K562 (cell line): Measurements from ENCODE around the gene RBBP8. TPM values are rescaled to one million over a fixed set of nuclear protein-coding genes. Genes with fewer than 3 reads are reported as not detected.

Experiments
- ATAC-seq: fragments of 200-7000 bp; cut with Tn5 transposase; 3 replicates; pipeline ENCODE4 v1.9.1; 2020; ENCODE audit warnings: moderate library complexity
- BruUV-seq: library from RNA; stranded (reverse); fragments of 400-500 nt; replicated peaks from 2 replicates; lab custom pipeline; 2021; lab: Mats Ljungman, UMichigan
- CTCF ChIA-PET: fragments of 300-600 bp; formaldehyde crosslinking; extraction: SDS; loops from one replicate; lab custom pipeline; 2021; ENCODE audit warnings: low intra/inter-chr PET ratio; lab: Yijun Ruan, JAX
- POLR2A ChIA-PET: fragments of 300-600, 350-650 bp; sonication (Branson Sonifier 250); formaldehyde crosslinking; extraction: SDS; loops from one replicate; lab custom pipeline; 2021; ENCODE audit warnings: antibody characterized with exemption, inconsistent platforms; lab: Yijun Ruan, JAX
- DNase-seq, 4 experiments: peaks; one replicate each; pipeline versions ENCODE4 v3.0.0 to v3.0.0-alpha.2; 2011 to 2018; ENCODE audit warnings: low spot score in 3 of 4, mixed read lengths in 3 of 4; ENCODE audit errors: extremely low read depth in 1 of 4
- FAIRE-seq: peaks from 2 replicates; lab custom pipeline; 2011; peaks lifted over from hg19 to GRCh38; lab: Jason Lieb, UNC
- H2AFZ ChIP-seq: 2 replicates; pipeline ENCODE4 v1.6.0; 2011; ENCODE audit warnings: low read depth, low read length, control low read depth, inconsistent platforms
- H3K27ac ChIP-seq: fragments of 200-600 bp; 3 replicates; pipeline ENCODE4 v1.8.0; 2011; ENCODE audit warnings: low read depth, mild to moderate bottlenecking, control low read depth, inconsistent platforms, low read length, moderate library complexity, mixed read lengths; ENCODE audit errors: extremely low read depth
- H3K27me3 ChIP-seq, 2 experiments: fragments of 300-600 bp in 1 of 2; 2 replicates in 1 of 2; 3 replicates in 1 of 2; pipeline versions ENCODE4 v1.6.0 to v1.8.0; 2011; ENCODE audit warnings: inconsistent platforms in 2 of 2, low read length in 2 of 2, mild to moderate bottlenecking in 1 of 2, mixed read lengths in 1 of 2, moderate library complexity in 1 of 2; ENCODE audit not compliant: control insufficient read depth in 2 of 2, insufficient read depth in 2 of 2
- H3K36me3 ChIP-seq: fragments of 300-600 bp; 3 replicates; pipeline ENCODE4 v1.8.0; 2011; ENCODE audit warnings: mild to moderate bottlenecking, low read length, inconsistent platforms; ENCODE audit not compliant: control insufficient read depth, insufficient read depth
- H3K4me1 ChIP-seq, 2 experiments: fragments of 200-600 bp in 1 of 2; replicated peaks in 1 of 2; 2 replicates in 1 of 2; 3 replicates in 1 of 2; pipeline versions ENCODE4 v1.5.1 to v1.8.0; 2011; ENCODE audit warnings: inconsistent platforms in 2 of 2, low read length in 2 of 2, mild to moderate bottlenecking in 1 of 2, mixed read lengths in 1 of 2, moderate library complexity in 1 of 2; ENCODE audit not compliant: control insufficient read depth in 2 of 2, insufficient read depth in 2 of 2
- H3K4me2 ChIP-seq: 2 replicates; pipeline ENCODE4 v1.6.1; 2011; ENCODE audit warnings: low read length, control low read depth, inconsistent platforms, mixed read lengths; ENCODE audit not compliant: insufficient read depth
- H3K4me3 ChIP-seq: fragments of 200-600 bp; sonication (generic), shearing (Covaris generic); 2 replicates; pipeline ENCODE4 v1.5.1; 2016; ENCODE audit warnings: control low read depth, inconsistent platforms
- H3K79me2 ChIP-seq: fragments of 200-600 bp; 3 replicates; pipeline ENCODE4 v1.8.0; 2011; ENCODE audit warnings: low read length, inconsistent platforms; ENCODE audit not compliant: control insufficient read depth, insufficient read depth
- H3K9ac ChIP-seq, 2 experiments: 2 replicates each; pipeline versions ENCODE4 v1.6.0 to v1.6.1; 2011; ENCODE audit warnings: low read depth in 2 of 2, low read length in 2 of 2, control low read depth in 1 of 2, inconsistent platforms in 1 of 2, mild to moderate bottlenecking in 1 of 2, mixed read lengths in 1 of 2; ENCODE audit not compliant: insufficient read depth in 1 of 2
- H3K9me1 ChIP-seq: one replicate; pipeline ENCODE4 v1.6.0; 2011; ENCODE audit warnings: inconsistent platforms, mild to moderate bottlenecking, low read length, moderate library complexity; ENCODE audit not compliant: control insufficient read depth, insufficient read depth
- H3K9me3 ChIP-seq: replicated peaks from 2 replicates; pipeline ENCODE4 v1.5.1; 2011; ENCODE audit warnings: low read depth, low read length, inconsistent platforms; ENCODE audit not compliant: control insufficient read depth, insufficient read depth
- H4K20me1 ChIP-seq: replicated peaks from 2 replicates; pipeline ENCODE4 v1.6.1; 2011; ENCODE audit warnings: low read length, inconsistent platforms, mixed read lengths; ENCODE audit not compliant: control insufficient read depth, insufficient read depth
- BACH1 ChIP-seq: fragments of 200-800 bp; sonication (Bioruptor generic); IDR thresholded peaks from 2 replicates; pipeline ENCODE4 v1.6.1; 2016; ENCODE audit warnings: missing genetic modification characterization, missing compliant biosample characterization
- BDP1 ChIP-seq: IDR thresholded peaks from 3 replicates; pipeline ENCODE4 v1.6.1; 2011; ENCODE audit not compliant: insufficient read length, insufficient read depth
- EZH2 ChIP-seq: IDR thresholded peaks from 2 replicates; pipeline ENCODE4 v1.6.1; 2012; ENCODE audit warnings: low read depth, mild to moderate bottlenecking, inconsistent platforms, low read length, borderline replicate concordance
- MED1 ChIP-seq: sonication (generic); formaldehyde crosslinking; IDR thresholded peaks from 2 replicates; pipeline ENCODE4 v1.8.1; 2023; ENCODE audit warnings: missing genetic modification reagents, borderline replicate concordance
- PRMT5 ChIP-seq: sonication (generic); formaldehyde crosslinking; IDR thresholded peaks from 2 replicates; pipeline ENCODE4 v1.5.0; 2020; ENCODE audit warnings: missing genetic modification reagents
- PTTG1 ChIP-seq: fragments of 450-650 bp; IDR thresholded peaks from 2 replicates; pipeline ENCODE4 v1.6.1; 2016; ENCODE audit warnings: low read depth, mild to moderate bottlenecking, missing genetic modification characterization, missing compliant biosample characterization
- RAD51 ChIP-seq: fragments of 450-650 bp; IDR thresholded peaks from 2 replicates; pipeline ENCODE4 v1.7.1; 2016; ENCODE audit warnings: low read depth, mild to moderate bottlenecking, borderline replicate concordance
- THRA ChIP-seq: fragments of 450-650 bp; IDR thresholded peaks from 2 replicates; pipeline ENCODE4 v1.6.1; 2017; ENCODE audit warnings: mild to moderate bottlenecking, moderate library complexity
- WGBS: fragments of 100-300 bp; shearing (Covaris generic); methylation state at CpG from one replicate; pipeline ENCODE4 v1.1.6; 2016; ENCODE audit warnings: low coverage, mixed read lengths; ENCODE audit not compliant: insufficient coverage; ENCODE audit errors: missing lambda C conversion rate; 5-methylcytosine and 5-hydroxymethylcytosine counted together
- in situ Hi-C: fragments of 300-500 bp; cut with MboI; formaldehyde crosslinking; loops from 4 replicates; pipeline ENCODE4 v1.15.0; 2018; ENCODE audit warnings: inconsistent platforms, mixed read lengths
- intact Hi-C: fragments of 100-400 bp; cut with micrococcal nuclease; formaldehyde crosslinking; loops from 2 replicates; pipeline ENCODE4 v1.14.2; 2022
- polyA plus RNA-seq, 8 experiments: library from polyadenylated mRNA; depleted of rRNA in 4 of 8; stranded (reverse) in 5 of 8; unstranded in 3 of 8; fragments of >200 nt; fragmentation: Nextera tagmentation in 2 of 8; fragmentation: Illumina TruSeq in 1 of 8; extraction: Ambion mirVana in 2 of 8; extraction: Trizol in 1 of 8; gene quantifications; 2 replicates each; pipeline versions ENCODE4 v1.2.1 to v1.2.3, GENCODE V29; 2011 to 2014; ENCODE audit warnings: inconsistent platforms in 1 of 8, missing spikeins in 1 of 8
- total RNA-seq, 7 experiments: library from RNA; depleted of rRNA in 6 of 7; stranded (reverse); fragments of >200 nt in 6 of 7; fragmentation: Illumina TruSeq in 2 of 7; extraction: Trizol in 2 of 7; gene quantifications; 2 replicates each; pipeline versions ENCODE4 v1.2.1 to v1.2.3, GENCODE V29; 2011 to 2021; ENCODE audit warnings: low replicate concordance in 1 of 7
- TF ChIP-seq, protein P1 (sequence below): fragments of 150-350 bp; IDR thresholded peaks from 2 replicates; pipeline ENCODE4 v1.6.1; 2014; ENCODE audit warnings: low read depth, mild to moderate bottlenecking, low read length, borderline replicate concordance

RBBP8 gene
- total and polyA plus RNA-seq, 9 of the 15 experiments (the other 6 are each of a cell fraction or from before 2014, with no cell fraction given) = 28.4 to 63.1 (median 48.9) TPM

DNA sequence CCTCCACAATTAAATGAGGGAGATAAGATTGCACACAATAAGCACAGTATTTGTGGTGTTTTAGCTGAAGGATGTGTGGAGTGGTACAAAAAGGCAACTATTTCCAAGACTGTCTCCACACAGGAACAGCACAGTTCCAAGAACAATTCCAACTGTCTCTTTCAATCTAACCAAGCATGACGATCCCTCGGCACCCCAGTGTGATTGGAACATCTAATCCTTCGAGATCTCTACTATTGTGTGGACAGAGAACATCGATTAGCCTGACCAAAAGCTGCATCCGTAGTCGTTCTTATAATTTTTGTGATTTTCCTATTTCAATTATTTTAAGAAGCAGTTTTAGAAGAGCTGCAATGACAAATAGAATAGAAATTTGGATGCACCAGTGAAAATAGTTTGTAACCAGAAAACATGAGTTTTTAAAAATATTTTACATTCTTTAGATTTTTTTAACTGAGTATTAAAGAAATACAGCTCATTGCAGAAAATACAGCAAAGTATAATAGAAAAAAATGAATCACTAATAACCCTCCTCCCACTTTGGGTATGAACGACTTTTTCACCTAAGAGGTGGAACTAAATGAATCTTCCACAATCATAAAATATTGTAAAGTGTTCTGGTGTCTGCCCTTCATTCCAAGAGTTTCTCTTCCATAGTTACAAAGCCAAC lies 125.8 kb downstream of the RBBP8 start:
- DNase-seq (no peak), ATAC-seq (no peak), FAIRE-seq (no peak)
- Histone ChIP-seq H2AFZ (no peak overlapping the region), H3K4me2 (no peak overlapping the region), H3K4me3 (no peak overlapping the region), H3K4me1 (no peaks in the 10 kb centered on the region), H3K9me3 (no peaks in the 10 kb centered on the region; the same call in 1 of the 2 replicates), H3K9me1 (no peaks in the 10 kb centered on the region), H3K36me3 (no peaks in the 10 kb centered on the region), H3K79me2 (no peaks in the 10 kb centered on the region), H3K9ac (no peak overlapping the region), H3K27me3 (peaks cover 29 to 33% of the 10 kb centered on the region in 2 experiments), H3K27ac (no peak overlapping the region), H4K20me1 (no peaks in the 10 kb centered on the region)
- intact Hi-C loops (no loop called here), in situ Hi-C loops (no loop called here)
- no peak for TF ChIP-seq PRMT5 (CRISPR knock-in tag)
- no peak for TF ChIP-seq MED1 (CRISPR knock-in tag)
- TF ChIP-seq, protein P1, sequence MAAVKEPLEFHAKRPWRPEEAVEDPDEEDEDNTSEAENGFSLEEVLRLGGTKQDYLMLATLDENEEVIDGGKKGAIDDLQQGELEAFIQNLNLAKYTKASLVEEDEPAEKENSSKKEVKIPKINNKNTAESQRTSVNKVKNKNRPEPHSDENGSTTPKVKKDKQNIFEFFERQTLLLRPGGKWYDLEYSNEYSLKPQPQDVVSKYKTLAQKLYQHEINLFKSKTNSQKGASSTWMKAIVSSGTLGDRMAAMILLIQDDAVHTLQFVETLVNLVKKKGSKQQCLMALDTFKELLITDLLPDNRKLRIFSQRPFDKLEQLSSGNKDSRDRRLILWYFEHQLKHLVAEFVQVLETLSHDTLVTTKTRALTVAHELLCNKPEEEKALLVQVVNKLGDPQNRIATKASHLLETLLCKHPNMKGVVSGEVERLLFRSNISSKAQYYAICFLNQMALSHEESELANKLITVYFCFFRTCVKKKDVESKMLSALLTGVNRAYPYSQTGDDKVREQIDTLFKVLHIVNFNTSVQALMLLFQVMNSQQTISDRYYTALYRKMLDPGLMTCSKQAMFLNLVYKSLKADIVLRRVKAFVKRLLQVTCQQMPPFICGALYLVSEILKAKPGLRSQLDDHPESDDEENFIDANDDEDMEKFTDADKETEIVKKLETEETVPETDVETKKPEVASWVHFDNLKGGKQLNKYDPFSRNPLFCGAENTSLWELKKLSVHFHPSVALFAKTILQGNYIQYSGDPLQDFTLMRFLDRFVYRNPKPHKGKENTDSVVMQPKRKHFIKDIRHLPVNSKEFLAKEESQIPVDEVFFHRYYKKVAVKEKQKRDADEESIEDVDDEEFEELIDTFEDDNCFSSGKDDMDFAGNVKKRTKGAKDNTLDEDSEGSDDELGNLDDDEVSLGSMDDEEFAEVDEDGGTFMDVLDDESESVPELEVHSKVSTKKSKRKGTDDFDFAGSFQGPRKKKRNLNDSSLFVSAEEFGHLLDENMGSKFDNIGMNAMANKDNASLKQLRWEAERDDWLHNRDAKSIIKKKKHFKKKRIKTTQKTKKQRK = no peak
- no peak for TF ChIP-seq BDP1
- no peak for TF ChIP-seq BACH1 (tag)
- no peak for TF ChIP-seq RAD51
- no peak for TF ChIP-seq THRA
- TF ChIP-seq PTTG1 (tag) = no peak
- no peak for TF ChIP-seq EZH2
- no TSS peak for BruUV-seq
- WGBS = 0% methylated on average over 7 of the region's 7 CpGs
- POLR2A ChIA-PET = no interaction called here
- CTCF ChIA-PET = no interaction called here
